Chondrocyte (in vitro differentiated cells): ENCODE measurements around the gene SLC49A4. TPM values are rescaled to one million over a fixed set of nuclear protein-coding genes. Genes with fewer than 3 reads are reported as not detected.

Experiments used
- DNase-seq: peaks from one replicate; pipeline ENCODE4 v3.0.0; 2021; ENCODE audit warnings: mixed read lengths, low spot score
- H3K27ac Mint-ChIP-seq: one replicate; pipeline ENCODE4 v1.8.0; 2021; ENCODE audit warnings: mild to moderate bottlenecking, moderate library complexity, mixed read lengths; ENCODE audit not compliant: unreplicated experiment
- H3K27me3 Mint-ChIP-seq: 2 replicates; pipeline ENCODE4 v1.8.0; 2021; ENCODE audit warnings: low read depth, mixed read lengths
- H3K36me3 Mint-ChIP-seq: 2 replicates; pipeline ENCODE4 v1.8.0; 2021; ENCODE audit warnings: low read depth, mixed read lengths
- H3K4me1 Mint-ChIP-seq: 2 replicates; pipeline ENCODE4 v1.8.0; 2021; ENCODE audit warnings: low read depth, mild to moderate bottlenecking, mixed read lengths
- H3K4me3 Mint-ChIP-seq: one replicate; pipeline ENCODE4 v1.8.0; 2021; ENCODE audit warnings: mild to moderate bottlenecking, moderate library complexity, mixed read lengths; ENCODE audit not compliant: unreplicated experiment
- H3K9me3 Mint-ChIP-seq: 2 replicates; pipeline ENCODE4 v1.8.0; 2021; ENCODE audit warnings: low read depth, mixed read lengths
- total RNA-seq: library from RNA; stranded (reverse); gene quantifications from 3 replicates; pipeline ENCODE4 v1.2.1, GENCODE V29; 2021
- TF ChIP-seq, protein P1 (sequence below): fragments of 200-600 bp; sonication (generic); IDR thresholded peaks from 2 replicates; pipeline ENCODE4 v1.5.0; 2021; ENCODE audit warnings: antibody characterized with exemption, mild to moderate bottlenecking, moderate library complexity

Gene SLC49A4
- total RNA-seq, 1 donor from 2014 or later = 15.1 TPM

DNA sequence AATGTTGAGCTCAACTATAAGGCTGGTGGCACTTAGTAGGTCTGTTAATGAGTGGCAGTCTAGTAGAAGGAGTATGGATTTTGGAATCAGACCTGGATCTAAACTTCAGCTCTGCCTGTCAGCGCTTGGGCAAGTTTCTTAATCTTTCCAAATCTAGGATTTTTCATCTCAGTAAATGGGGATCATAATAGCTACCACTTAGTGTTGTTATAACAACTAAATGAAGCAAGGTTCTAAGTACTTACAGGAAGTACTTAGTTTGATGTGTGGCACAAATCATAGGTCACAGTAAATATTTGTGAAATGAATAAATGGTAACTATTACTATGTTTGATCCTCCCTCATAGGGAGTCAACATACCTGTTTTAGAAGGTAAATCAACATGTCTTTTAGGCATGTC, 31.4 kb downstream of the SLC49A4 start:
- Mint-ChIP-seq H3K27me3 (no peaks in the 10 kb centered on the region), H3K36me3 (peaks cover 17% of the 10 kb centered on the region), H3K27ac (no peak overlapping the region), H3K9me3 (no peaks in the 10 kb centered on the region), H3K4me3 (no peak overlapping the region), H3K4me1 (no peaks in the 10 kb centered on the region)
- TF ChIP-seq, protein P1, sequence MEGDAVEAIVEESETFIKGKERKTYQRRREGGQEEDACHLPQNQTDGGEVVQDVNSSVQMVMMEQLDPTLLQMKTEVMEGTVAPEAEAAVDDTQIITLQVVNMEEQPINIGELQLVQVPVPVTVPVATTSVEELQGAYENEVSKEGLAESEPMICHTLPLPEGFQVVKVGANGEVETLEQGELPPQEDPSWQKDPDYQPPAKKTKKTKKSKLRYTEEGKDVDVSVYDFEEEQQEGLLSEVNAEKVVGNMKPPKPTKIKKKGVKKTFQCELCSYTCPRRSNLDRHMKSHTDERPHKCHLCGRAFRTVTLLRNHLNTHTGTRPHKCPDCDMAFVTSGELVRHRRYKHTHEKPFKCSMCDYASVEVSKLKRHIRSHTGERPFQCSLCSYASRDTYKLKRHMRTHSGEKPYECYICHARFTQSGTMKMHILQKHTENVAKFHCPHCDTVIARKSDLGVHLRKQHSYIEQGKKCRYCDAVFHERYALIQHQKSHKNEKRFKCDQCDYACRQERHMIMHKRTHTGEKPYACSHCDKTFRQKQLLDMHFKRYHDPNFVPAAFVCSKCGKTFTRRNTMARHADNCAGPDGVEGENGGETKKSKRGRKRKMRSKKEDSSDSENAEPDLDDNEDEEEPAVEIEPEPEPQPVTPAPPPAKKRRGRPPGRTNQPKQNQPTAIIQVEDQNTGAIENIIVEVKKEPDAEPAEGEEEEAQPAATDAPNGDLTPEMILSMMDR = no peak
- no peak for DNase-seq

GRCh38 chr3:122828281-122828680, 33.4 kb downstream of the SLC49A4 start:
- DNase-seq = no peak
- Mint-ChIP-seq H3K4me3 (no peak overlapping the region), H3K4me1 (no peaks in the 10 kb centered on the region), H3K36me3 (peaks cover 18% of the 10 kb centered on the region), H3K27me3 (no peaks in the 10 kb centered on the region), H3K9me3 (no peaks in the 10 kb centered on the region), H3K27ac (no peak overlapping the region)
- TF ChIP-seq, protein P1 = no peak

DNA sequence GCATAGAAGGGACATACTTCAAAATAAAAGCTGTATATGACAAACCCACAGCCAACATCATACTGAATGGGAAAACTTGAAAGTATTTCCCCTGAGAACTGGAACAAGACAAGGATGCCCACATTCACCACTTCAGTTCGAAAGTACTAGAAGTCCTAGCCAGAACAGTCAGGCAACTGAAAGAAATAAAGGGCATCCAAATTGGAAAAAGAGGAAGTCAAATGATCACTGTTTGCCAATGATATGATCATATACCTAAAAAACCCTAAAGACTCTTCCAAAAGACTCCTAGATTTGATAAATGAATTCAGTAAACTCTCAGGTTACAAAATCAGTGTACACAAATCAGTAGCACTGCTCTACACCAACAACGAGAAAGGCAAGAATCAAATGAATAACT, 40.7 kb downstream of the SLC49A4 start:
- Mint-ChIP-seq H3K4me3 (no peak overlapping the region), H3K9me3 (peaks cover 16% of the 10 kb centered on the region), H3K4me1 (no peaks in the 10 kb centered on the region), H3K27ac (no peak overlapping the region), H3K27me3 (no peaks in the 10 kb centered on the region), H3K36me3 (peaks cover 29% of the 10 kb centered on the region)
- no peak for DNase-seq
- TF ChIP-seq, protein P1 = no peak

DNA sequence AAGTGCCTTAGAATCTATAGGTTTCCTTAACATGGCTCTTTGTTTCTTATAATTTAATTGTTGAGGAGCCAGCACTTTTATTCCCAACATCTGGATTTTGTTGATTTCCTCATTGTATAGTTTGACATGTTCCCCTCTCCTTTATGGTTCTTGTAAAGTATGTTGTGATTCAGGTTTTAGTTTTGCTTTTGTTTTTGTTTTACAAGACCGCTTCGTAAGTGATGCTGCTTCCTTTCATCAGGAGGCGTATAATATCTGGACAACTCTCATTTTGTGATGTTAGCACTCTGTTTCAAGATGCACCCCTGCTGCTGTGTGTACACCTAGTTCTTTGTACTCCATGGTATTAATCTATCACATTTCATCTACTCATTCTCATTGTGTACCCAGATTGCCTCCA, 48.7 kb downstream of the SLC49A4 start:
- peaks cover 7% of the 10 kb centered on the region for H3K36me3 Mint-ChIP-seq
- TF ChIP-seq, protein P1 = no peak
- no peak overlapping the region for H3K27ac Mint-ChIP-seq
- no peak overlapping the region for H3K4me3 Mint-ChIP-seq
- no peaks in the 10 kb centered on the region for H3K4me1 Mint-ChIP-seq
- H3K27me3 Mint-ChIP-seq = no peaks in the 10 kb centered on the region
- peaks cover 6% of the 10 kb centered on the region for H3K9me3 Mint-ChIP-seq
- no peak for DNase-seq

GRCh38 chr3:122857019-122857418, 62.1 kb downstream of the SLC49A4 start:
- Mint-ChIP-seq H3K9me3 (no peaks in the 10 kb centered on the region), H3K4me3 (no peak overlapping the region), H3K36me3 (peaks cover 7% of the 10 kb centered on the region), H3K27ac (no peak overlapping the region), H3K4me1 (no peaks in the 10 kb centered on the region), H3K27me3 (no peaks in the 10 kb centered on the region)
- DNase-seq = no peak
- TF ChIP-seq, protein P1 = no peak
